ENCODE data around the gene TARS3. TPM values are rescaled to one million over a fixed set of nuclear protein-coding genes. Genes with fewer than 3 reads are reported as not detected.
"Not testable (repeated sequence)": the region's sequence is repeated elsewhere in the genome, so short reads cannot be mapped to it uniquely, and the experiment has no call there.

The TARS3 gene
- total RNA-seq, 4 donors from 2014 or later, result 16.7 to 26.6 (median 23.5) TPM

DNA sequence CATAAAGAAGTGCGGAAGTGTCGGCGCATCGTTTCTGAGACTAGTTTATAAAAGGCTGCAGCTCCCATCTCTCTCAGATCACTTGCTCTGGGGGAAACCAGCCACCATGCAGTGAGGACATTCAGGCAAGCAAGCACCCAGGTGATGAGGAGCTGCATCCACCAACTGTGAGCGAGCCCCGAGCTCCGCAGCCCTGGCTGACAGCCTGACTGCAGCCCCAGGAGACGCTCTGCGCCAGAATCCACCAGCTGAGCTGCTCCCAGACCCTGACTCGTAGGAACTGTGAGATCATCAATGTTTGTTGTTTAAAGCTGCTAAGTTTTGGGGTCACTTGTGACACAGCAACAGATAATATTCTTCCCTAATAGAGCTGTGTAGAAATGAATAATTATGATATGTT lies 67.1 kb downstream of the TARS3 start:
- H3K4me1 ChIP-seq, result peaks cover 7 to 10% (median 10%) of the 10 kb centered on the region in 4 donors
- no peaks in the 10 kb centered on the region for H3K27me3 ChIP-seq
- no peaks in the 10 kb centered on the region for H3K9me3 ChIP-seq
- no peak overlapping the region for H3K27ac ChIP-seq (replicated peaks in 1 of 4)
- H3K4me3 ChIP-seq, result no peak overlapping the region
- no peak for TF ChIP-seq POLR2A (IDR thresholded peaks at IDR 0.05; ENCODE audit: low read depth)
- no peak for TF ChIP-seq POLR2AphosphoS5 (IDR thresholded peaks at IDR 0.05)
- no peak for TF ChIP-seq CTCF (IDR thresholded peaks at IDR 0.05)
- TF ChIP-seq EP300 (IDR thresholded peaks at IDR 0.05), result no peak
- intact Hi-C loops (cut with DNase I), result no loop called here
- 91% methylated on average over 9 of the region's 10 CpGs for WGBS
- no peak for DNase-seq (ENCODE audit: extremely low spot score)
- H3K36me3 ChIP-seq, result peaks cover 15 to 53% (median 32%) of the 10 kb centered on the region in 4 donors

GRCh38 chr15:101654624-101655337 lies 69.5 kb downstream of the TARS3 start:
- H3K27me3 ChIP-seq; H3K4me3 ChIP-seq; DNase-seq (ENCODE audit: extremely low spot score); intact Hi-C loops (cut with DNase I); H3K9me3 ChIP-seq; H3K27ac ChIP-seq (replicated peaks in 1 of 4): not testable (repeated sequence)
- Histone ChIP-seq H3K4me1 (peaks cover 25 to 27% (median 26%) of the 10 kb centered on the region in 4 donors), H3K36me3 (peaks cover 15 to 39% (median 21%) of the 10 kb centered on the region in 4 donors)
- 91% methylated on average over 10 of the region's 10 CpGs for WGBS

GRCh38 chr15:101654171-101654570 lies 70.1 kb downstream of the TARS3 start:
- Histone ChIP-seq H3K27me3 (no peaks in the 10 kb centered on the region), H3K4me1 (peaks cover 31 to 33% (median 32%) of the 10 kb centered on the region in 4 donors), H3K36me3 (peaks cover 15 to 38% (median 23%) of the 10 kb centered on the region in 4 donors), H3K4me3 (no peak overlapping the region), H3K27ac (replicated peaks in 1 of 4) (no peak overlapping the region), H3K9me3 (no peaks in the 10 kb centered on the region)
- intact Hi-C loops (cut with DNase I), result no loop called here
- DNase-seq (ENCODE audit: extremely low spot score), result no peak
- 70% methylated on average over 8 of the region's 8 CpGs for WGBS
- TF ChIP-seq POLR2AphosphoS5 (IDR thresholded peaks at IDR 0.05) (no peak), EP300 (IDR thresholded peaks at IDR 0.05) (no peak), POLR2A (IDR thresholded peaks at IDR 0.05; ENCODE audit: low read depth) (no peak), CTCF (IDR thresholded peaks at IDR 0.05) (no peak)

GRCh38 chr15:101652786-101653430 lies 71.4 kb downstream of the TARS3 start:
- peaks cover 15 to 43% (median 30%) of the 10 kb centered on the region in 4 donors for H3K36me3 ChIP-seq
- no peak for DNase-seq (ENCODE audit: extremely low spot score)
- no peaks in the 10 kb centered on the region for H3K27me3 ChIP-seq
- H3K9me3 ChIP-seq, result no peaks in the 10 kb centered on the region
- TF ChIP-seq POLR2AphosphoS5 (IDR thresholded peaks at IDR 0.05) (no peak), EP300 (IDR thresholded peaks at IDR 0.05) (no peak), CTCF (IDR thresholded peaks at IDR 0.05) (no peak), POLR2A (IDR thresholded peaks at IDR 0.05; ENCODE audit: low read depth) (no peak)
- 72% methylated on average over 20 of the region's 42 CpGs for WGBS
- peak overlapping the region; percentile 94 to 99 (median 98) for H3K27ac ChIP-seq (replicated peaks in 1 of 4)
- H3K4me3 ChIP-seq, result peak overlapping the region; percentile 82 to 98 (median 93)
- intact Hi-C loops (cut with DNase I), result no loop called here
- H3K4me1 ChIP-seq, result peaks cover 35 to 44% (median 42%) of the 10 kb centered on the region in 4 donors

GRCh38 chr15:101652098-101652785 lies 72.0 kb downstream of the TARS3 start, which contains the start of gene TM2D3:
Gene TM2D3 (minus strand): TSS chr15:101652381. CDS start chr15:101652361, 20 bp downstream.
- 0% methylated on average over 25 of the region's 75 CpGs for WGBS
- Histone ChIP-seq H3K36me3 (peaks cover 11 to 43% (median 33%) of the 10 kb centered on the region in 4 donors), H3K9me3 (no peaks in the 10 kb centered on the region), H3K4me1 (peaks cover 35 to 46% (median 42%) of the 10 kb centered on the region in 4 donors), H3K27me3 (no peaks in the 10 kb centered on the region), H3K4me3 (peak within 1 kb of the TSS; percentile 82 to 98 (median 93)), H3K27ac (replicated peaks in 1 of 4) (peak within 1 kb of the TSS; percentile 94 to 99 (median 98))
- DNase-seq (ENCODE audit: extremely low spot score), result peak; percentile 98
- TF ChIP-seq POLR2A (IDR thresholded peaks at IDR 0.05; ENCODE audit: low read depth), result peak; percentile 95
- peak; percentile 98 for TF ChIP-seq POLR2AphosphoS5 (IDR thresholded peaks at IDR 0.05)
- TF ChIP-seq CTCF (IDR thresholded peaks at IDR 0.05), result peak; percentile 59 to 86 (median 69)
- no peak for TF ChIP-seq EP300 (IDR thresholded peaks at IDR 0.05)
- intact Hi-C loops (cut with DNase I), result no loop called here
